Hindlimb muscle (tissue), 1 donor: ENCODE data around the gene ATRN. TPM values are rescaled to one million over a fixed set of nuclear protein-coding genes. Genes with fewer than 3 reads are reported as not detected.

ENCODE experiments used
- DNase-seq: peaks from one replicate; pipeline ENCODE4 v3.0.0-alpha.2; 2013
- polyA plus RNA-seq: library from polyadenylated mRNA; unstranded; fragments of 120-200 nt; gene quantifications from one replicate; pipeline ENCODE4 v1.2.1, GENCODE V29; 2013; ENCODE audit not compliant: insufficient read length

ATRN gene
- polyA plus RNA-seq, 1 donor = 23.4 TPM

GRCh38 chr20:3698591-3699001 is 227.8 kb downstream of the ATRN start:
- no peak for DNase-seq

- DNase-seq = no peak
Observed at GRCh38 chr20:3699037-3699436, 228.2 kb downstream of the ATRN start.

Other genes starting within 250 kb of the ATRN start
- 2.3 TPM for gene SLC4A11, start 231.8 kb upstream of the ATRN start, polyA plus RNA-seq
- 17.4 TPM for gene DNAAF9, start 63.3 kb upstream of the ATRN start, polyA plus RNA-seq
- not detected for gene GFRA4, start 192.4 kb downstream of the ATRN start, polyA plus RNA-seq
- 61.5 TPM for gene ADAM33, start 211.0 kb downstream of the ATRN start, polyA plus RNA-seq
- 4.6 TPM for gene SIGLEC1, start 241.6 kb downstream of the ATRN start, polyA plus RNA-seq